GM12878 (cell line): ENCODE results near the gene SRRM2. TPM values are rescaled to one million over a fixed set of nuclear protein-coding genes. Genes with fewer than 3 reads are reported as not detected.

ENCODE experiments used
- ATAC-seq: fragments of 200-7000 bp; cut with Tn5 transposase; 3 replicates; pipeline ENCODE4 v1.9.1; 2020; ENCODE audit warnings: mild to moderate bottlenecking, moderate library complexity
- BruUV-seq: library from RNA; stranded (reverse); fragments of 400-500 nt; replicated peaks from 2 replicates; lab custom pipeline; 2021; lab: Mats Ljungman, UMichigan
- CTCF ChIA-PET: fragments of 300-600 bp; sonication (Branson Sonifier 250); formaldehyde crosslinking; extraction: SDS; loops from one replicate; lab custom pipeline; 2021; ENCODE audit warnings: inconsistent platforms; lab: Yijun Ruan, JAX
- POLR2A ChIA-PET: fragments of 350-600 bp; formaldehyde crosslinking; extraction: SDS; loops from one replicate; lab custom pipeline; 2021; ENCODE audit warnings: inconsistent platforms; lab: Charles Lee
- RAD21 ChIA-PET: fragments of 300-600 bp; sonication (Branson Sonifier 250); formaldehyde crosslinking; loops from one replicate; lab custom pipeline; 2023; ENCODE audit warnings: antibody characterized with exemption; ENCODE audit not compliant: unreplicated experiment; lab: Charles Lee
- SMC1A ChIA-PET: fragments of 300-600 bp; sonication (Branson Sonifier 250); formaldehyde crosslinking; loops from one replicate; lab custom pipeline; 2023; ENCODE audit not compliant: unreplicated experiment, uncharacterized antibody; lab: Charles Lee
- DNase-seq: peaks from one replicate; pipeline ENCODE4 v3.0.0-alpha.2; 2011; ENCODE audit warnings: low read depth, low spot score
- FAIRE-seq: peaks from 3 replicates; lab custom pipeline; 2011; peaks lifted over from hg19 to GRCh38; lab: Jason Lieb, UNC
- H2AFZ ChIP-seq: 2 replicates; pipeline ENCODE4 v1.6.0; 2011; ENCODE audit warnings: low read depth, low read length, control low read depth; ENCODE audit not compliant: control insufficient read depth
- H3K27ac ChIP-seq: 2 replicates; pipeline ENCODE4 v1.5.1; 2011; ENCODE audit warnings: control low read depth; ENCODE audit not compliant: control insufficient read depth, insufficient read depth
- H3K27me3 ChIP-seq, 2 experiments: replicated peaks in 1 of 2; 2 replicates each; pipeline versions ENCODE4 v1.6.0 to v1.6.1; 2011; ENCODE audit warnings: low read length in 1 of 2; ENCODE audit not compliant: control insufficient read depth in 2 of 2, insufficient read depth in 2 of 2
- H3K36me3 ChIP-seq, 2 experiments: 2 replicates each; pipeline ENCODE4 v1.5.1; 2011; ENCODE audit warnings: low read length in 1 of 2; ENCODE audit not compliant: control insufficient read depth in 2 of 2, insufficient read depth in 2 of 2
- H3K4me1 ChIP-seq: 2 replicates; pipeline ENCODE4 v1.6.1; 2011; ENCODE audit warnings: mild to moderate bottlenecking, low read length, moderate library complexity, mixed read lengths; ENCODE audit not compliant: control insufficient read depth, insufficient read depth
- H3K4me2 ChIP-seq: 2 replicates; pipeline ENCODE4 v1.6.0; 2011; ENCODE audit warnings: control low read depth; ENCODE audit not compliant: control insufficient read depth, insufficient read depth
- H3K4me3 ChIP-seq: fragments of 200-600 bp; sonication (generic); 2 replicates; pipeline ENCODE4 v1.5.1; 2016
- H3K79me2 ChIP-seq: 2 replicates; pipeline ENCODE4 v1.6.0; 2011; ENCODE audit warnings: low read length; ENCODE audit not compliant: control insufficient read depth, insufficient read depth
- H3K9ac ChIP-seq: 2 replicates; pipeline ENCODE4 v1.8.0; 2011; ENCODE audit warnings: low read length, control low read depth, mixed read lengths; ENCODE audit not compliant: control insufficient read depth, insufficient read depth
- H3K9me3 ChIP-seq: replicated peaks from 3 replicates; pipeline ENCODE4 v1.5.1; 2011; ENCODE audit warnings: mild to moderate bottlenecking, low read length; ENCODE audit not compliant: control insufficient read depth, insufficient read depth
- H4K20me1 ChIP-seq: 2 replicates; pipeline ENCODE4 v1.6.0; 2011; ENCODE audit not compliant: control insufficient read depth, insufficient read depth
- DPF2 ChIP-seq: fragments of 450-650 bp; IDR thresholded peaks from 2 replicates; pipeline ENCODE4 v1.6.1; 2017; ENCODE audit warnings: mild to moderate bottlenecking
- EP300 ChIP-seq, 2 experiments: fragments of 150-350 bp in 1 of 2; IDR thresholded peaks; 2 replicates each; pipeline ENCODE4 v1.6.1; 2011 to 2012; ENCODE audit warnings: low read depth in 2 of 2, low read length in 2 of 2, borderline replicate concordance in 1 of 2, improper control_type of control experiment in 1 of 2, inconsistent platforms in 1 of 2; ENCODE audit not compliant: control insufficient read depth in 1 of 2
- HDAC6 ChIP-seq: fragments of 200-600 bp; sonication (generic); IDR thresholded peaks from one replicate; pipeline ENCODE4 v1.8.0; 2017; ENCODE audit warnings: antibody characterized with exemption; ENCODE audit not compliant: unreplicated experiment
- HDGF ChIP-seq: fragments of 450-650 bp; IDR thresholded peaks from 2 replicates; pipeline ENCODE4 v1.6.1; 2016; ENCODE audit warnings: antibody characterized with exemption
- NBN ChIP-seq: fragments of 450-650 bp; IDR thresholded peaks from 2 replicates; pipeline ENCODE4 v1.6.1; 2016
- NFXL1 ChIP-seq: fragments of 450-650 bp; IDR thresholded peaks from 2 replicates; pipeline ENCODE4 v1.6.1; 2017; ENCODE audit warnings: antibody characterized with exemption, mild to moderate bottlenecking, borderline replicate concordance
- NR2C1 ChIP-seq: fragments of 450-650 bp; IDR thresholded peaks from 2 replicates; pipeline ENCODE4 v1.6.1; 2017; ENCODE audit warnings: antibody characterized with exemption, mild to moderate bottlenecking, moderate library complexity
- POLR2A ChIP-seq: IDR thresholded peaks from 2 replicates; pipeline ENCODE4 v1.6.1; 2011; ENCODE audit warnings: low read depth, mild to moderate bottlenecking, low read length
- POLR2AphosphoS5 ChIP-seq: IDR thresholded peaks from 2 replicates; pipeline ENCODE4 v1.6.1; 2011; ENCODE audit warnings: mild to moderate bottlenecking, low read length, inconsistent platforms
- RB1 ChIP-seq: fragments of 450-650 bp; formaldehyde crosslinking; IDR thresholded peaks from 2 replicates; pipeline ENCODE4 v1.6.1; 2017; ENCODE audit warnings: mild to moderate bottlenecking, borderline replicate concordance
- RBBP5 ChIP-seq: fragments of 200-600 bp; sonication (generic); conservative IDR thresholded peaks from 2 replicates; pipeline ENCODE4 v1.6.1; 2016
- RUNX3 ChIP-seq: IDR thresholded peaks from 2 replicates; pipeline ENCODE4 v1.6.1; 2012; ENCODE audit warnings: low read length, inconsistent platforms
- SREBF2 ChIP-seq: IDR thresholded peaks from 2 replicates; pipeline ENCODE4 v1.6.1; 2012; ENCODE audit warnings: mild to moderate bottlenecking, low read length
- STAT3 ChIP-seq: IDR thresholded peaks from 2 replicates; pipeline ENCODE4 v1.6.1; 2011; ENCODE audit warnings: low read depth, low read length, improper control_type of control experiment
- ZBTB40 ChIP-seq: fragments of 450-650 bp; IDR thresholded peaks from 2 replicates; pipeline ENCODE4 v1.6.1; 2016; ENCODE audit warnings: mild to moderate bottlenecking, moderate library complexity, borderline replicate concordance
- ZNF274 ChIP-seq: IDR thresholded peaks from one replicate; pipeline ENCODE4 v1.8.0; 2011; ENCODE audit not compliant: insufficient read length, insufficient read depth
- ZZZ3 ChIP-seq: IDR thresholded peaks from 2 replicates; pipeline ENCODE4 v1.6.1; 2011; ENCODE audit warnings: low read depth; ENCODE audit not compliant: control insufficient read depth, insufficient read length
- WGBS: methylation state at CpG from one replicate; pipeline ENCODE4 v1.1.6; 2016; ENCODE audit warnings: low lambda C conversion rate; ENCODE audit not compliant: insufficient replicate concordance, insufficient coverage; ENCODE audit errors: missing lambda C conversion rate; 5-methylcytosine and 5-hydroxymethylcytosine counted together
- in situ Hi-C: fragments of 300-500 bp; cut with MboI; formaldehyde crosslinking; loops from 9 replicates; pipeline ENCODE4 v1.14.3; 2018; ENCODE audit warnings: mixed read lengths
- intact Hi-C: fragments of 100-400 bp; cut with micrococcal nuclease; formaldehyde crosslinking; loops from one replicate; pipeline ENCODE4 v1.14.2; 2022; ENCODE audit not compliant: unreplicated experiment
- polyA plus RNA-seq, 11 experiments: library from polyadenylated mRNA; depleted of rRNA in 4 of 11; unstranded in 6 of 11; stranded (reverse) in 5 of 11; fragments of >200 nt; fragmentation: Nextera tagmentation in 4 of 11; fragmentation: Illumina TruSeq in 1 of 11; extraction: Ambion mirVana in 4 of 11; extraction: Trizol in 1 of 11; gene quantifications; 1 replicate in 1 of 11; 2 replicates in 10 of 11; pipeline versions ENCODE4 v1.2.1 to v1.2.3, GENCODE V29; 2011 to 2016; ENCODE audit warnings: inconsistent platforms in 2 of 11, missing spikeins in 2 of 11, low read depth in 1 of 11
- total RNA-seq, 4 experiments: library from RNA; depleted of rRNA in 3 of 4; stranded (reverse); fragments of >200 nt in 3 of 4; fragmentation: Illumina TruSeq in 1 of 4; extraction: Trizol in 1 of 4; gene quantifications; 2 replicates each; pipeline versions ENCODE4 v1.2.1 to v1.2.3, GENCODE V29; 2013 to 2021
- TF ChIP-seq, protein P1 (sequence below): IDR thresholded peaks from 2 replicates; pipeline ENCODE4 v1.6.1; 2012; ENCODE audit warnings: low read depth, low read length, improper control_type of control experiment
- TF ChIP-seq, protein P2 (sequence below): fragments of 450-650 bp; conservative IDR thresholded peaks from 2 replicates; pipeline ENCODE4 v1.6.1; 2017; ENCODE audit warnings: mild to moderate bottlenecking, moderate library complexity

Gene SRRM2
- total and polyA plus RNA-seq, 10 of the 15 experiments (the other 5 are each of a cell fraction or from before 2014, with no cell fraction given) = 30.1 to 502 (median 196) TPM

- POLR2A ChIA-PET = no interaction called here
- SMC1A ChIA-PET = no interaction called here
- H3K79me2 ChIP-seq = no peaks in the 10 kb centered on the region
- intact Hi-C loops = no loop called here
- no peak for TF ChIP-seq DPF2
- TF ChIP-seq NBN = no peak
- TF ChIP-seq RB1 = no peak
- TF ChIP-seq RUNX3 = no peak
- TF ChIP-seq ZBTB40 = no peak
- TF ChIP-seq STAT3 = no peak
- no peak for TF ChIP-seq POLR2AphosphoS5
- TF ChIP-seq NFXL1 = no peak
- TF ChIP-seq, protein P1, sequence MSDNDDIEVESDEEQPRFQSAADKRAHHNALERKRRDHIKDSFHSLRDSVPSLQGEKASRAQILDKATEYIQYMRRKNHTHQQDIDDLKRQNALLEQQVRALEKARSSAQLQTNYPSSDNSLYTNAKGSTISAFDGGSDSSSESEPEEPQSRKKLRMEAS = no peak
- no peak for TF ChIP-seq RBBP5
- TF ChIP-seq HDAC6 = no peak
- TF ChIP-seq ZNF274 = no peak
- TF ChIP-seq HDGF = no peak
- no peak for TF ChIP-seq POLR2A
- no peak for TF ChIP-seq SREBF2
- TF ChIP-seq, protein P2, sequence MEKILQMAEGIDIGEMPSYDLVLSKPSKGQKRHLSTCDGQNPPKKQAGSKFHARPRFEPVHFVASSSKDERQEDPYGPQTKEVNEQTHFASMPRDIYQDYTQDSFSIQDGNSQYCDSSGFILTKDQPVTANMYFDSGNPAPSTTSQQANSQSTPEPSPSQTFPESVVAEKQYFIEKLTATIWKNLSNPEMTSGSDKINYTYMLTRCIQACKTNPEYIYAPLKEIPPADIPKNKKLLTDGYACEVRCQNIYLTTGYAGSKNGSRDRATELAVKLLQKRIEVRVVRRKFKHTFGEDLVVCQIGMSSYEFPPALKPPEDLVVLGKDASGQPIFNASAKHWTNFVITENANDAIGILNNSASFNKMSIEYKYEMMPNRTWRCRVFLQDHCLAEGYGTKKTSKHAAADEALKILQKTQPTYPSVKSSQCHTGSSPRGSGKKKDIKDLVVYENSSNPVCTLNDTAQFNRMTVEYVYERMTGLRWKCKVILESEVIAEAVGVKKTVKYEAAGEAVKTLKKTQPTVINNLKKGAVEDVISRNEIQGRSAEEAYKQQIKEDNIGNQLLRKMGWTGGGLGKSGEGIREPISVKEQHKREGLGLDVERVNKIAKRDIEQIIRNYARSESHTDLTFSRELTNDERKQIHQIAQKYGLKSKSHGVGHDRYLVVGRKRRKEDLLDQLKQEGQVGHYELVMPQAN = no peak
- TF ChIP-seq ZZZ3 = no peak
- TF ChIP-seq EP300 (IDR thresholded peaks at IDR 0.05; ENCODE audit: borderline replicate concordance in 1 of 2, control insufficient read depth in 1 of 2, low read depth in 2 of 2, low read length in 2 of 2) = no peak
- no peak for TF ChIP-seq NR2C1
- TF ChIP-seq, all 136 proteins: peak for 0
- no TSS peak for BruUV-seq
- FAIRE-seq (no peak), DNase-seq (no peak), ATAC-seq (no peak)
- in situ Hi-C loops = no loop called here
- Histone ChIP-seq H3K4me2 (no peak overlapping the region), H3K27me3 (no peaks in the 10 kb centered on the region), H4K20me1 (no peaks in the 10 kb centered on the region), H3K4me3 (no peak overlapping the region), H3K9ac (no peak overlapping the region), H3K27ac (no peak overlapping the region), H3K36me3 (peaks cover 12 to 44% of the 10 kb centered on the region in 2 experiments), H3K9me3 (no peaks in the 10 kb centered on the region), H3K4me1 (no peaks in the 10 kb centered on the region), H2AFZ (no peak overlapping the region)
- CTCF ChIA-PET = no interaction called here
- 97% methylated on average over 14 of the region's 14 CpGs for WGBS
- RAD21 ChIA-PET = no interaction called here
Observed at GRCh38 chr16:2704983-2705275, 47.5 kb upstream of the SRRM2 start.
